CD4-positive, CD25-positive, alpha-beta regulatory T cell (primary cell): Measurements from ENCODE around the gene HLCS. TPM values are rescaled to one million over a fixed set of nuclear protein-coding genes. Genes with fewer than 3 reads are reported as not detected.

Source experiments
- ATAC-seq, 2 donors: fragments of 150-1000 bp; cut with Tn5 transposase; one replicate each; pipeline ENCODE4 v1.10.0; 2021; ENCODE audit warnings: low read depth in 2 of 2, moderate number of reproducible peaks in 2 of 2, moderate library complexity in 1 of 2
- DNase-seq, 3 donors: peaks; one replicate each; pipeline versions ENCODE4 v3.0.0 to v3.0.0-alpha.2; 2012 to 2022; ENCODE audit warnings: mixed read lengths in 1 of 3
- H3K27ac ChIP-seq: one replicate; pipeline ENCODE4 v1.7.0; 2013; ENCODE audit warnings: mild to moderate bottlenecking, low read length; ENCODE audit not compliant: insufficient read depth, poor library complexity, severe bottlenecking
- H3K27me3 ChIP-seq: one replicate; pipeline ENCODE4 v1.7.0; 2013; ENCODE audit warnings: low read length; ENCODE audit not compliant: control insufficient read depth, insufficient read depth
- H3K36me3 ChIP-seq: one replicate; pipeline ENCODE4 v1.7.0; 2013; ENCODE audit warnings: mild to moderate bottlenecking, low read length, moderate library complexity; ENCODE audit not compliant: control insufficient read depth, insufficient read depth
- H3K4me1 ChIP-seq: 2 replicates; pipeline ENCODE4 v1.7.0; 2013; ENCODE audit warnings: mild to moderate bottlenecking, low read length; ENCODE audit not compliant: insufficient read depth, control insufficient read depth, poor library complexity, severe bottlenecking
- H3K4me3 ChIP-seq: one replicate; pipeline ENCODE4 v1.7.0; 2013; ENCODE audit warnings: low read depth, mild to moderate bottlenecking, low read length, moderate library complexity
- H3K9me3 ChIP-seq, 2 experiments: 1 replicate in 1 of 2; 2 replicates in 1 of 2; pipeline ENCODE4 v1.7.0; 2013; ENCODE audit warnings: low read length in 2 of 2, mild to moderate bottlenecking in 1 of 2, moderate library complexity in 1 of 2; ENCODE audit not compliant: control insufficient read depth in 2 of 2
- H3K27ac Mint-ChIP-seq, 3 donors: one replicate each; pipeline ENCODE4 v1.8.0; 2020 to 2022; ENCODE audit warnings: mild to moderate bottlenecking in 3 of 3, mixed read lengths in 3 of 3, moderate library complexity in 2 of 3
- H3K27me3 Mint-ChIP-seq: one replicate; pipeline ENCODE4 v1.8.0; 2022; ENCODE audit warnings: mild to moderate bottlenecking, mixed read lengths
- H3K36me3 Mint-ChIP-seq: one replicate; pipeline ENCODE4 v1.8.0; 2020; ENCODE audit warnings: mixed read lengths
- H3K4me1 Mint-ChIP-seq, 4 donors: one replicate each; pipeline ENCODE4 v1.8.0; 2020 to 2022; ENCODE audit warnings: mixed read lengths in 4 of 4, mild to moderate bottlenecking in 1 of 4
- H3K4me3 Mint-ChIP-seq, 4 donors: one replicate each; pipeline ENCODE4 v1.8.0; 2020 to 2022; ENCODE audit warnings: mild to moderate bottlenecking in 4 of 4, mixed read lengths in 4 of 4, moderate library complexity in 3 of 4
- H3K9me3 Mint-ChIP-seq, 7 donors: one replicate each; pipeline ENCODE4 v1.8.0; 2020 to 2022; ENCODE audit warnings: mixed read lengths in 7 of 7, mild to moderate bottlenecking in 3 of 7, moderate library complexity in 2 of 7
- polyA plus RNA-seq, 4 donors: library from polyadenylated mRNA; unstranded; fragments of 300-500 nt; fragmentation: Illumina TruSeq; gene quantifications; one replicate each; pipeline ENCODE4 v1.2.3, GENCODE V29; 2021
- total RNA-seq: library from RNA; stranded (reverse); gene quantifications from one replicate; pipeline ENCODE4 v1.2.3, GENCODE V29; 2022

The HLCS gene
- total and polyA plus RNA-seq, 5 donors from 2014 or later, result 5.2 to 13.6 (median 11.0) TPM

DNA sequence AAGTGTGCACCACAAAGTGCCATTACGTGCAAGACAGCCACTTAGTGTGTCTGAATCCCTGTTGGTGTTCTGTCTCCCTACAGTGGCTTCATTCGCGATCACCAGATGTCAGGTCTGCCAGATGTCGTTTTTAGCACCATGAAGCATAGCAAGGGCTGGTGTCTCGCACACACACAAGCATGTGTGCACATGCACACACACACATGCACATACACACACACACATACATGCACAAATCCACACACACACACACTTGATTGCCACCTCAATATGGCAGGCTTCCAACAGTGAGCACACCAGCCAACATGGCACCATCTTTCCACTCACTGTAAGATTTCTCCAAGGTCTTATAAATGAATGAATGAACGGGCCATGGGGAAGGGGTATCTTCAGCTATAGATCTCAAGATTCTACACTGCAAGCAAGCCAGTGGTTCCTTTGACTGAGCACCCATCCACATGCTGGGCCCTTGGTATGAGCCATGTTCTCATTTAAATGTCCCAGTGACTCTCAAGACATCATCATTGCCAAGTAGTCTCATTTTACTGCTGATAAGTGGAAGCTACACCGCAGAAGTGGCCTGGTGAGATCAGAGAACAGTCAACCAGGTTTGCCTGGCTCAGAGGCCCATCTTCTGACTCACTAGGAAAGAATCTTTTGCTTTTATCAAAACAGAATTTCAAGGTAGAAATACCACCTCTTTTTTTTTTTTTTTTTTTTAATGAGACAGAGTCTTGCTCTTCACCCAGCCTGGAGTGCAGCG lies 182.7 kb downstream of the HLCS start:
- no peak for ATAC-seq
- H3K9me3 Mint-ChIP-seq, result peaks cover 0 to 2% (median 0%) of the 10 kb centered on the region in 7 donors
- Histone ChIP-seq H3K27me3 (no peaks in the 10 kb centered on the region), H3K4me1 (no peaks in the 10 kb centered on the region), H3K9me3 (no peaks in the 10 kb centered on the region), H3K36me3 (no peaks in the 10 kb centered on the region), H3K27ac (no peak overlapping the region), H3K4me3 (no peak overlapping the region)
- H3K27ac Mint-ChIP-seq, result no peak overlapping the region
- peaks cover 11% of the 10 kb centered on the region for H3K36me3 Mint-ChIP-seq
- H3K4me1 Mint-ChIP-seq, result peaks cover 0 to 5% (median under 1%) of the 10 kb centered on the region in 4 donors
- DNase-seq, result no peak
- no peak overlapping the region for H3K4me3 Mint-ChIP-seq
- H3K27me3 Mint-ChIP-seq, result no peaks in the 10 kb centered on the region

DNA sequence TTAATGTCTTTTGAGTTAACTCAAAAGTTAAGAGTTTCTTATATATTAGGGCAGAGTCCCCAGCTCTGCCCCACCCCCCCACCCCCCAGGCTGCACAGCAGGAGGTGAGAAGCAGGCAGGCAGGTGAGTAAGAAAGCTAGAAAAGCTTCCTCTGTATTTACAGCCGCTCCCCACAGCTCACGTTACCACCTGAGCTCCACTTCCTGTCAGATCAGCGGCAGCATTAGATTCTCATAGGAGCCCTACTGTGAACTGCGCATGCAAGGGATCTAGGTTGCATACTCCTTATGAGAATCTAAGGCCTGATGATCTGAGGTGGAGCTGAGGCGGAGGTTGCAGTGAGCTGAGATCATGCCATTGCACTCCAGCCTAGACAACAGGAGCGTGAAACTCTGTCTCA lies 185.6 kb downstream of the HLCS start:
- Mint-ChIP-seq H3K4me1 (peaks cover 0 to 5% (median 0%) of the 10 kb centered on the region in 4 donors), H3K9me3 (peaks cover 0 to 2% (median 0%) of the 10 kb centered on the region in 7 donors)
- DNase-seq, result peak in 1 of 3 donors; percentile 15

DNA sequence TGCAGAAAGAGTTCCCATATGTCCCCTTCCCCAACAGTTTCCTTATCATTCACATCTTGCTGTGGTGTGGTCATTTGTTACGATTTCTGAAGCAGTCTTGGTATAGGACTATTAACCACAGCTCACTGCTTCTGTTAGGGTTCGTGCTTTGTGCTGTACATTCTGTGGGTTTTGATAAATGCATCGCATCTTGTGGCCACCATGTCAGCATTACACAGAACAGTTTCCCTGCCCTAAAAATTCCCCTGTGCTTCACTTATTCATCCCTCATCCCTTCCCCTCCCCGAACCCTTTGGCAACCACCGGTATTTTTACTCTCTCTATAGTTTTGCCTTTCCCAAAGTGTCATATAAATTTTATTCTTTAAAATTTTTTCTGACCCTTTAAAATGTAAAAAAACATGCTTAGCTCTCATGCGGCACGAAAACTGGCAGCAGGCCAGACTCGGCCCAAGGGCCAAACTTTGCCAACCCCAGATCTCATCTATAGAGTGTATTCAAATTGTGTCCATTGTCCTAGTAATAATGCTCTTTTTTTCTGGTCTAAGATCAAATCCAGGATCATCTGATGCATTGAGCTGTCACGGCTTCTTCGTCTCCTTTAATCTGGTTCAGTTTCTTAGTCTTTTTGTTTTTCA lies 189.4 kb downstream of the HLCS start:
- no peak overlapping the region for H3K27ac ChIP-seq
- Mint-ChIP-seq H3K4me3 (no peak overlapping the region), H3K36me3 (peaks cover 4% of the 10 kb centered on the region), H3K9me3 (no peaks in the 10 kb centered on the region), H3K4me1 (peaks cover 0 to 9% (median 0%) of the 10 kb centered on the region in 4 donors), H3K27ac (no peak overlapping the region), H3K27me3 (no peaks in the 10 kb centered on the region)
- DNase-seq, result no peak
- H3K4me3 ChIP-seq, result no peak overlapping the region
- no peaks in the 10 kb centered on the region for H3K4me1 ChIP-seq
- no peaks in the 10 kb centered on the region for H3K36me3 ChIP-seq
- H3K9me3 ChIP-seq, result no peaks in the 10 kb centered on the region
- ATAC-seq, result no peak
- H3K27me3 ChIP-seq, result no peaks in the 10 kb centered on the region

More for the DNA sequence above, 185.6 kb downstream of the HLCS start:
- H3K4me3 Mint-ChIP-seq, result no peak overlapping the region
- Histone ChIP-seq H3K27ac (no peak overlapping the region), H3K4me3 (no peak overlapping the region), H3K9me3 (no peaks in the 10 kb centered on the region), H3K27me3 (no peaks in the 10 kb centered on the region), H3K4me1 (no peaks in the 10 kb centered on the region), H3K36me3 (no peaks in the 10 kb centered on the region)
- H3K27ac Mint-ChIP-seq, result no peak overlapping the region
- ATAC-seq, result peak in 1 of 2 donors; percentile 18
- peaks cover 7% of the 10 kb centered on the region for H3K36me3 Mint-ChIP-seq
- no peaks in the 10 kb centered on the region for H3K27me3 Mint-ChIP-seq

DNA sequence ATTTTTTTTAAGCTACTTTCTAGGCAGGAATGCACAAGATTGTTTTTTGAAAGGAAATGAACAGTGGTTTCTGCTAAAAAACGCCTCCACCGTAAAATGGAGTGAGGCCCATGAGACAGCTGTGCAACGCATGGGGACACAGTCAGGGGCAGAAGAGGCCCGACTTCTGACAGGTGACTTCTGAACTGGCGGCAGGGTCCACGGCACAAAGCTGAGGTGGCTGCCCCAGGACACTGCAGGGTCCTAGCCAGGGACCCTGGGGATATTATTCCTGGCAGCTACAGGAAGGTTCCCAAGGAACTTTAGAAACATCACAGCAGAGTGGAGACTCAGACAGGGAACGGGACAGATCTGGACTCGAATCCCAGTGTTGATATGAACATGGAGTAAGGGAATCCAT lies 192.5 kb downstream of the HLCS start:
- H3K27me3 Mint-ChIP-seq, result no peaks in the 10 kb centered on the region
- Histone ChIP-seq H3K27ac (no peak overlapping the region), H3K27me3 (no peaks in the 10 kb centered on the region), H3K9me3 (no peaks in the 10 kb centered on the region), H3K4me1 (no peaks in the 10 kb centered on the region), H3K36me3 (no peaks in the 10 kb centered on the region), H3K4me3 (no peak overlapping the region)
- no peak overlapping the region for H3K4me3 Mint-ChIP-seq
- peaks cover under 1% of the 10 kb centered on the region for H3K36me3 Mint-ChIP-seq
- H3K27ac Mint-ChIP-seq, result no peak overlapping the region
- H3K4me1 Mint-ChIP-seq, result peaks cover 0 to 4% (median 0%) of the 10 kb centered on the region in 4 donors
- H3K9me3 Mint-ChIP-seq, result no peaks in the 10 kb centered on the region
- ATAC-seq (no peak), DNase-seq (no peak)

DNA sequence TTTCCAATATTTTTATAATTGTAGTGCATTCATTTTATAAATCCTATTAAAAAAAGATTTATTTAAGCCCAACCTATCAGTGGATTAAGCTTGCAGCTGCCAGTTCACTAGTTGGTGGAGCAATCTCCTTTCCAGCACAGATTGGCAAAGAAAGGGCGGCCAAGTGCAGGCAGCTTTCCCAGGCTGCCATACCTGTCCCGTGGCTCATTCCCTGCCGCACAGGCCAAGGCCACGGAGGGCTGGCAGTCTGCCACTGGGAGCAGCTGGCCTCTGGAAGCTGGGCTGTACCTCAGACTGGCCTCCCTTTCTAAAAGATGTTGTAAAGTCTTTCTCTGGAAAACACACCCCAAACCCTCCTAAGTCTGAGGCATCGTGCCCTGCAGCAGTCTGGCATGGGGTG lies 193.4 kb downstream of the HLCS start:
- Mint-ChIP-seq H3K27me3 (no peaks in the 10 kb centered on the region), H3K4me3 (no peak overlapping the region), H3K9me3 (no peaks in the 10 kb centered on the region), H3K27ac (no peak overlapping the region), H3K36me3 (peaks cover 3% of the 10 kb centered on the region), H3K4me1 (peaks cover 0 to 5% (median 0%) of the 10 kb centered on the region in 4 donors)
- H3K4me3 ChIP-seq, result no peak overlapping the region
- DNase-seq (no peak), ATAC-seq (no peak)
- no peaks in the 10 kb centered on the region for H3K9me3 ChIP-seq
- H3K27ac ChIP-seq, result no peak overlapping the region
- H3K27me3 ChIP-seq, result no peaks in the 10 kb centered on the region
- no peaks in the 10 kb centered on the region for H3K36me3 ChIP-seq
- no peaks in the 10 kb centered on the region for H3K4me1 ChIP-seq

DNA sequence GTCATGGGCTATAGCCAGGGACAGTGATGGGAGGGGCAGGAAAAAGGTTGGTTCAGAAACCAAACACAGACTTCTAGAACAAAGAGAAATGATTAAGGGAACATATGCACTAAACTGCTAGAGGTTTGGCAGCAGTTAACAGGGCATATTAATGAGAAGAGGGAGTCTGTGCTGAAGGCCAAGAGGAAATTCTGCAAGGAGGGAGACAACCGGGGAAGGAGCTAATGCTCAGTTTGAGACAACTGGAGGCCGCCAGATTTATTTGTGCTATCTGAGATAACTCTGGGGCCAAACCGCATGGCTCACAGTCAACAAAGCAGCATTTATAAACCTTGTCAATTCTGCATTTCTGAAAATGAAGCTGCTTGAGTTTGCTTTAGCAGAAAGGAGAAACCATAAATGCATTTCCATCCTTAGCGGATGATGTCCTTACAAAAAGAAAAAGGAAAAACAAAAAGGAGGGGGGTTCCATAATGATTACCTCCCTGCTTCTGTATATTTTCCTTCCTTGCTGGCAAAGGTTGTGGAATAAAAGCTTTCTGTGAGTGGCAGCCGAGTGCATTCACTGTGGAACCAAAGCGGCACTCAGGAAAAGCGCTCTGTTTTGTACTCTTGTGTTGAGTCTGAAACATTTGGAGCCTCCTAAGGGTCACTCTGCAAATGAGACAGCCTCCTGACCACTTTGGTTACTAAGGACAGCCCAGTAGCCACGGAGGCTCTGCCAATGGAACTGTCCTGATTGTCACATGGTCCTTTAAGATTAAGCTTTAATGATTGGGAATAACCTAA lies 197.2 kb downstream of the HLCS start:
- Mint-ChIP-seq H3K4me1 (peaks cover 0 to 2% (median 0%) of the 10 kb centered on the region in 4 donors), H3K4me3 (no peak overlapping the region), H3K27ac (no peak overlapping the region), H3K9me3 (peaks cover 0 to 1% (median 0%) of the 10 kb centered on the region in 7 donors), H3K36me3 (peaks cover 11% of the 10 kb centered on the region), H3K27me3 (no peaks in the 10 kb centered on the region)
- H3K4me3 ChIP-seq, result no peak overlapping the region
- no peak overlapping the region for H3K27ac ChIP-seq
- H3K36me3 ChIP-seq, result no peaks in the 10 kb centered on the region
- H3K4me1 ChIP-seq, result no peaks in the 10 kb centered on the region
- no peaks in the 10 kb centered on the region for H3K9me3 ChIP-seq
- no peaks in the 10 kb centered on the region for H3K27me3 ChIP-seq
- DNase-seq (no peak), ATAC-seq (no peak)

DNA sequence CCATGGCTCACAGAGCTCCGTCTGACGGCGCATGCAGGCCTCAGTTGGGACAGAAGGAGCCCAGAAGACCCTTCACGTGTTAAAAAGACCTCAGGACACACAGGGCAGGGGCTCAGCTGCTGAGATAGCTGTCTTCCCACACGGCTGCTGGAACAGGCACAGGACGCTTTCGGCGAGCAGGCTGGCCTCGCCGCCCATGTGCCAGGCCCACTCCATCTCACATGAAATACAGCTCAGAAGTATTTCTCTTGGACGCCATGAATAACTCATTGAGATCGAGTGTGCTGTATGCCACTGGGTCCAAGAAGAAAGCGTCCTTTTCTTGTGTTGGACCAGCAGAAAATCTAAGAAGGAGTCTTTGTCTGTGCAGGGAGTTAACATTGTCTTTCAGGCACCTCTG lies 198.0 kb downstream of the HLCS start:
- Mint-ChIP-seq H3K4me3 (no peak overlapping the region), H3K36me3 (peaks cover 15% of the 10 kb centered on the region), H3K27me3 (no peaks in the 10 kb centered on the region), H3K27ac (no peak overlapping the region), H3K9me3 (peaks cover 0 to 1% (median 0%) of the 10 kb centered on the region in 7 donors), H3K4me1 (peaks cover 0 to 2% (median 0%) of the 10 kb centered on the region in 4 donors)
- Histone ChIP-seq H3K27ac (no peak overlapping the region), H3K4me3 (no peak overlapping the region), H3K4me1 (no peaks in the 10 kb centered on the region), H3K9me3 (no peaks in the 10 kb centered on the region), H3K27me3 (no peaks in the 10 kb centered on the region), H3K36me3 (no peaks in the 10 kb centered on the region)
- no peak for DNase-seq
- ATAC-seq, result no peak
